ENCODE measurements around the gene TMEM217.

DNA sequence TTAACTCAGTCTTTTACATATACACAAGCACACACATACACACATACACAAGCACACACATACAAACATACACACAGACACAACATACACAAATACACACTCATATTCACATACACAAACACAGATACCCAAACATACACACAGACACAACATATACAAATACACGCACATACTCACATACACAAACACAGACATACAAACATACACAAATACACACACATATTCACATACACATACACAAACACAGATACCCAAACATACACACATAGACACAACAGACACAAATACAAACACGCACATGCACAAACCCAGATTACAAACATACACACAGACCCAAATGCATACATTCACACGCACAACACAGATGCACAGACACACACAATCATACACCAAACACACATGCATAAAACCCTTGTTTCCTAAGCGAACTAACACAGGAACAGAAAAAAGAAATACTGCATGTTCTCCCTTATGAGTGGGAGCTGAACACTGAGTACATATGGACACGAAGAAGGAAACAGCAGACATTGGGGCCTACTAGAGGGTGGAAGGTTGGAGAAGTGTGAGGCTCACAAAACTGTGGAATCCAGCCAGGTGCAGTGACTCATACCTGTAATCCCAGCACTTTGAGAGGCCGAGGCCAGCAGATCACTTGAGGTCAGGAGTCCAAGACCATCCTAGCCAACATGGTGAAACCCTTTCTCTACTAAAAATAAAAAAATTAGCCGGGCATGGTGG is 53.8 kb downstream of the TMEM217 start:
- TF ChIP-seq EP300 (IDR thresholded peaks at IDR 0.05; ENCODE audit: borderline replicate concordance in 1 of 2, low read depth in 2 of 2, low read length in 2 of 2) (no peak), POLR2AphosphoS5 (IDR thresholded peaks at IDR 0.05; ENCODE audit: low read depth, low read length) (no peak), EGR1 (IDR thresholded peaks at IDR 0.05; ENCODE audit: borderline replicate concordance, low read depth, low read length) (no peak), POLR2A (IDR thresholded peaks at IDR 0.05; ENCODE audit: control extremely low read depth in 1 of 2, low read depth in 2 of 2, low read length in 2 of 2) (no peak), CREB1 (IDR thresholded peaks at IDR 0.05) (no peak)
